Neuronal stem cell (in vitro differentiated cells): ENCODE data around the gene SLC16A9. TPM values are rescaled to one million over a fixed set of nuclear protein-coding genes. Genes with fewer than 3 reads are reported as not detected.

Experiments
- DNase-seq: peaks from one replicate; pipeline ENCODE4 v3.0.0-alpha.2; 2013; ENCODE audit warnings: low spot score
- H2AFZ ChIP-seq: one replicate; pipeline ENCODE4 v1.6.1; 2013; ENCODE audit warnings: mild to moderate bottlenecking, low read length, inconsistent platforms
- H2AK5ac ChIP-seq: 2 replicates; pipeline ENCODE4 v1.6.1; 2013; ENCODE audit warnings: low read depth, mild to moderate bottlenecking, inconsistent platforms, low read length, moderate library complexity, mixed read lengths
- H2BK120ac ChIP-seq: 2 replicates; pipeline ENCODE4 v1.6.1; 2013; ENCODE audit warnings: low read depth, mild to moderate bottlenecking, inconsistent platforms, low read length, moderate library complexity, mixed read lengths
- H2BK12ac ChIP-seq: one replicate; pipeline ENCODE4 v1.6.1; 2013; ENCODE audit warnings: low read length, inconsistent platforms
- H2BK15ac ChIP-seq: 2 replicates; pipeline ENCODE4 v1.6.1; 2013; ENCODE audit warnings: mild to moderate bottlenecking, low read length, inconsistent platforms, mixed read lengths
- H2BK5ac ChIP-seq: one replicate; pipeline ENCODE4 v1.6.1; 2013; ENCODE audit warnings: inconsistent platforms, mild to moderate bottlenecking, low read length, moderate library complexity
- H3K14ac ChIP-seq: one replicate; pipeline ENCODE4 v1.6.1; 2013; ENCODE audit warnings: low read length, inconsistent platforms
- H3K18ac ChIP-seq: 2 replicates; pipeline ENCODE4 v1.6.1; 2013; ENCODE audit warnings: low read length, inconsistent platforms
- H3K23ac ChIP-seq: 2 replicates; pipeline ENCODE4 v1.6.1; 2013; ENCODE audit warnings: low read depth, mild to moderate bottlenecking, mixed read lengths, low read length, inconsistent platforms; ENCODE audit not compliant: poor library complexity
- H3K27ac ChIP-seq: replicated peaks from 3 replicates; pipeline ENCODE4 v1.5.1; 2013; ENCODE audit warnings: low read length, inconsistent platforms
- H3K27me3 ChIP-seq, 3 experiments: 2 replicates each; pipeline ENCODE4 v1.6.1; 2013; ENCODE audit warnings: low read length in 3 of 3, mild to moderate bottlenecking in 2 of 3, inconsistent platforms in 1 of 3, low read depth in 1 of 3, mixed read lengths in 1 of 3, moderate library complexity in 1 of 3; ENCODE audit not compliant: control insufficient read depth in 3 of 3, insufficient read depth in 3 of 3
- H3K36me3 ChIP-seq, 2 donors: replicated peaks in 1 of 2; 2 replicates each; pipeline ENCODE4 v1.6.1; 2013; ENCODE audit warnings: low read length in 2 of 2; ENCODE audit not compliant: control insufficient read depth in 2 of 2, insufficient read depth in 2 of 2
- H3K4ac ChIP-seq: 2 replicates; pipeline ENCODE4 v1.6.1; 2013; ENCODE audit warnings: inconsistent platforms, mild to moderate bottlenecking, low read length, moderate library complexity
- H3K4me1 ChIP-seq, 2 donors: 1 replicate in 1 of 2; 2 replicates in 1 of 2; pipeline ENCODE4 v1.6.1; 2013; ENCODE audit warnings: low read length in 2 of 2, low read depth in 1 of 2; ENCODE audit not compliant: control insufficient read depth in 2 of 2, insufficient read depth in 1 of 2
- H3K4me2 ChIP-seq: one replicate; pipeline ENCODE4 v1.6.1; 2013; ENCODE audit warnings: mild to moderate bottlenecking, low read length, inconsistent platforms; ENCODE audit not compliant: insufficient read depth, poor library complexity, severe bottlenecking
- H3K4me3 ChIP-seq, 2 donors: 2 replicates each; pipeline ENCODE4 v1.5.1; 2013; ENCODE audit warnings: low read length in 2 of 2, mild to moderate bottlenecking in 2 of 2, inconsistent platforms in 1 of 2, moderate library complexity in 1 of 2
- H3K79me1 ChIP-seq: one replicate; pipeline ENCODE4 v1.6.1; 2013; ENCODE audit warnings: low read depth, mild to moderate bottlenecking, inconsistent platforms, low read length, moderate library complexity
- H3K9ac ChIP-seq: one replicate; pipeline ENCODE4 v1.6.1; 2013; ENCODE audit warnings: mild to moderate bottlenecking, low read depth, low read length, inconsistent platforms; ENCODE audit not compliant: poor library complexity
- H3K9me3 ChIP-seq, 2 donors: replicated peaks in 1 of 2; 2 replicates each; pipeline versions ENCODE3 to v1.6.1; 2013; ENCODE audit warnings: low read length in 2 of 2, mild to moderate bottlenecking in 2 of 2, inconsistent platforms in 1 of 2, low read depth in 1 of 2, mixed read lengths in 1 of 2, moderate library complexity in 1 of 2; ENCODE audit not compliant: control insufficient read depth in 2 of 2, insufficient read depth in 1 of 2
- H4K8ac ChIP-seq: one replicate; pipeline ENCODE4 v1.6.1; 2013; ENCODE audit warnings: low read depth, mild to moderate bottlenecking, inconsistent platforms, low read length, moderate library complexity
- H4K91ac ChIP-seq: one replicate; pipeline ENCODE4 v1.6.1; 2013; ENCODE audit warnings: low read length, low read depth, mild to moderate bottlenecking, inconsistent platforms; ENCODE audit not compliant: poor library complexity
- WGBS, 2 donors: extraction: QIAGEN DNeasy Blood & Tissue Kit; methylation state at CpG; one replicate each; pipeline ENCODE4 v1.1.7; 2013; ENCODE audit warnings: missing lambda C conversion rate in 2 of 2, mixed read lengths in 1 of 2; ENCODE audit not compliant: insufficient read length in 2 of 2, insufficient replicate concordance in 1 of 2; ENCODE audit errors: extremely low coverage in 2 of 2; 5-methylcytosine and 5-hydroxymethylcytosine counted together
- polyA plus RNA-seq, 2 experiments: library from polyadenylated mRNA; stranded (reverse); fragments of 200-250 nt; gene quantifications; one replicate each; pipeline ENCODE4 v1.2.3, GENCODE V29; 2013

Gene SLC16A9
- 24.6 TPM for polyA plus RNA-seq (2013, experiment 1 of 2)
- polyA plus RNA-seq (2013, experiment 2 of 2), result 25.3 TPM

GRCh38 chr10:59709395-59710125 is at the start of gene SLC16A9:
Gene SLC16A9, minus strand, starts transcription at chr10:59709850. Its CDS starts 25,559 bp downstream, at chr10:59684291.
- peak within 1 kb of the TSS; percentile 47 for H3K14ac ChIP-seq
- H3K36me3 ChIP-seq, result peaks cover 0 to 33% of the 10 kb centered on the region in 2 donors
- H3K18ac ChIP-seq, result peak within 1 kb of the TSS; percentile 98
- peak within 1 kb of the TSS; percentile 73 for H2AK5ac ChIP-seq
- peak within 1 kb of the TSS; percentile 43 for H2BK5ac ChIP-seq
- H2BK120ac ChIP-seq, result peak within 1 kb of the TSS; percentile 98
- peaks cover 4% of the 10 kb centered on the region for H3K79me1 ChIP-seq
- WGBS, 2 donors, result no CpG with 5 or more reads among the region's 68 CpGs
- no peak within 1 kb of the TSS for H3K4ac ChIP-seq
- H3K4me2 ChIP-seq, result peak within 1 kb of the TSS; percentile 84
- H3K9ac ChIP-seq, result peak within 1 kb of the TSS; percentile 88
- H4K91ac ChIP-seq, result peak within 1 kb of the TSS; percentile 94
- peaks cover 0 to 3% of the 10 kb centered on the region in 2 donors for H3K9me3 ChIP-seq
- no peak within 1 kb of the TSS for H4K8ac ChIP-seq
- H2AFZ ChIP-seq, result peak within 1 kb of the TSS; percentile 98
- peak; percentile 78 for DNase-seq
- peaks cover 0 to 35% (median 0%) of the 10 kb centered on the region in 3 experiments for H3K27me3 ChIP-seq
- peak within 1 kb of the TSS; percentile 89 to 92 for H3K4me3 ChIP-seq
- H2BK15ac ChIP-seq, result peak within 1 kb of the TSS; percentile 88
- H3K4me1 ChIP-seq, result peaks cover 6 to 7% of the 10 kb centered on the region in 2 donors
- peak within 1 kb of the TSS; percentile 62 for H3K27ac ChIP-seq
- H2BK12ac ChIP-seq, result peak within 1 kb of the TSS; percentile 50
- peak within 1 kb of the TSS; percentile 83 for H3K23ac ChIP-seq

- Histone ChIP-seq H3K4ac (no peak overlapping the region), H2BK5ac (no peak overlapping the region), H2BK120ac (no peak overlapping the region), H2AFZ (no peak overlapping the region), H3K36me3 (no peaks in the 10 kb centered on the region), H4K91ac (no peak overlapping the region), H3K4me1 (no peaks in the 10 kb centered on the region), H2AK5ac (no peak overlapping the region), H3K9me3 (no peaks in the 10 kb centered on the region), H3K79me1 (no peaks in the 10 kb centered on the region), H3K23ac (no peak overlapping the region), H3K27ac (no peak overlapping the region), H3K18ac (no peak overlapping the region), H3K27me3 (peaks cover 0 to 2% (median 0%) of the 10 kb centered on the region in 3 experiments), H3K14ac (no peak overlapping the region), H3K4me3 (no peak overlapping the region), H4K8ac (no peak overlapping the region), H3K4me2 (no peak overlapping the region), H2BK12ac (no peak overlapping the region), H3K9ac (no peak overlapping the region), H2BK15ac (no peak overlapping the region)
- no peak for DNase-seq
- no CpG with 5 or more reads among the region's 3 CpGs for WGBS, 2 donors
Observed at GRCh38 chr10:59757966-59758365, 48.3 kb upstream of the SLC16A9 start.

- Histone ChIP-seq H3K4ac (no peak overlapping the region), H3K27me3 (peaks cover 0 to 2% (median 0%) of the 10 kb centered on the region in 3 experiments), H4K8ac (no peak overlapping the region), H3K4me2 (no peak overlapping the region), H2BK12ac (no peak overlapping the region), H2BK120ac (no peak overlapping the region), H2AFZ (no peak overlapping the region), H2AK5ac (no peak overlapping the region), H3K14ac (no peak overlapping the region), H3K36me3 (no peaks in the 10 kb centered on the region), H3K4me1 (no peaks in the 10 kb centered on the region), H4K91ac (no peak overlapping the region), H3K27ac (no peak overlapping the region), H3K18ac (no peak overlapping the region), H3K23ac (no peak overlapping the region), H3K9me3 (no peaks in the 10 kb centered on the region), H3K4me3 (no peak overlapping the region), H3K9ac (no peak overlapping the region), H2BK5ac (no peak overlapping the region), H3K79me1 (no peaks in the 10 kb centered on the region), H2BK15ac (no peak overlapping the region)
- DNase-seq, result no peak
- no CpG with 5 or more reads among the region's 4 CpGs for WGBS, 2 donors
Observed at GRCh38 chr10:59754951-59755350, 45.3 kb upstream of the SLC16A9 start.

- 100% methylated on average over 1 of the region's 3 CpGs; no CpG with 5 or more reads in 1 of the 2 donors for WGBS, 2 donors
- no peak within 1 kb of the TSS for H3K23ac ChIP-seq
- no peak for DNase-seq
- peaks cover 0 to 2% (median 0%) of the 10 kb centered on the region in 3 experiments for H3K27me3 ChIP-seq
- H4K8ac ChIP-seq, result no peak within 1 kb of the TSS
- H3K79me1 ChIP-seq, result no peaks in the 10 kb centered on the region
- H2BK5ac ChIP-seq, result no peak within 1 kb of the TSS
- no peak within 1 kb of the TSS for H4K91ac ChIP-seq
- H3K14ac ChIP-seq, result no peak within 1 kb of the TSS
- no peaks in the 10 kb centered on the region for H3K36me3 ChIP-seq
- no peak within 1 kb of the TSS for H3K9ac ChIP-seq
- H2BK120ac ChIP-seq, result no peak within 1 kb of the TSS
- no peak within 1 kb of the TSS for H3K18ac ChIP-seq
- H3K4me3 ChIP-seq, result no peak within 1 kb of the TSS
- no peaks in the 10 kb centered on the region for H3K9me3 ChIP-seq
- H2AFZ ChIP-seq, result no peak within 1 kb of the TSS
- no peak within 1 kb of the TSS for H3K27ac ChIP-seq
- no peak within 1 kb of the TSS for H3K4ac ChIP-seq
- H2BK12ac ChIP-seq, result no peak within 1 kb of the TSS
- H3K4me1 ChIP-seq, result no peaks in the 10 kb centered on the region
- H2AK5ac ChIP-seq, result no peak within 1 kb of the TSS
- no peak within 1 kb of the TSS for H2BK15ac ChIP-seq
- H3K4me2 ChIP-seq, result no peak within 1 kb of the TSS
Observed at GRCh38 chr10:59753267-59753666, 43.6 kb upstream of the SLC16A9 start, which contains the start of gene MRLN. Gene MRLN, minus strand, starts transcription at chr10:59753455.
